ENCODE data around the gene TPH1.

The TPH1 gene

DNA sequence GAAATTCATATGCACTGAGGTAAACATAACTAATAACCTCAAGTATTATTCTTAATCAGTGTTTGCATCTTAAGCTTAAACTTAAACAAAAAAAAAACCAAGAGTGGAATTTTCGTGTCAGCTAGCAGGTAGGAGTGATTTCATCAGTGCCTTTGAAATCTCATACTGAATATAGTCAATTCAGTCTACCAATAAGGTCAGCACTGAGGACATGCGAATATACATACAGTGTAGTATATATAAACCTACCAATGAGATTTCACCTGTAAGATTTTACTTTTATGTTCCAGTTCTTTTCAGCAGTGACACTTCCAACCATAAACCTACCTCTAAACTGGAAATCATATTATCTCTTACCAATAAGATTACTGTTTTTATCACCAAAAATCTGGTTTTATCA is 32.8 kb upstream of the TPH1 start:
- ChIA-PET CTCF (interaction anchor here (1.0 kb wide), 1 partner anchor 15 kb away, joined by 3 read pairs; no protein-coding TSS in a partner anchor), POLR2A (no interaction called here)
- Histone ChIP-seq H3K27ac (ENCODE audit: insufficient read depth in 1 of 2, low read depth in 1 of 2, low read length in 2 of 2, poor library complexity in 1 of 2, severe bottlenecking in 2 of 2) (no peak overlapping the region), H3K4me1 (ENCODE audit: control extremely low read depth in 1 of 4, control insufficient read depth in 4 of 4, insufficient read depth in 4 of 4, low read length in 3 of 4) (no peaks in the 10 kb centered on the region), H3K4me3 (ENCODE audit: control insufficient read depth in 1 of 7, extremely low read depth in 1 of 7, insufficient read depth in 4 of 7, low read depth in 2 of 7, low read length in 6 of 7) (no peak overlapping the region), H3K27me3 (replicated peaks in 2 of 5; ENCODE audit: control insufficient read depth in 4 of 5, insufficient read depth in 5 of 5, low read length in 4 of 5) (no peaks in the 10 kb centered on the region), H3K9me3 (ENCODE audit: control extremely low read depth in 1 of 5, control insufficient read depth in 4 of 5, insufficient read depth in 2 of 5, low read depth in 1 of 5, low read length in 4 of 5) (no peaks in the 10 kb centered on the region), H3K36me3 (ENCODE audit: control insufficient read depth in 4 of 4, insufficient read depth in 4 of 4, low read length in 3 of 4) (peaks cover 12 to 33% (median 18%) of the 10 kb centered on the region in 4 experiments)
- no peak for DNase-seq
- WGBS (ENCODE audit: insufficient coverage), result no CpG with 5 or more reads among the region's 2 CpGs

DNA sequence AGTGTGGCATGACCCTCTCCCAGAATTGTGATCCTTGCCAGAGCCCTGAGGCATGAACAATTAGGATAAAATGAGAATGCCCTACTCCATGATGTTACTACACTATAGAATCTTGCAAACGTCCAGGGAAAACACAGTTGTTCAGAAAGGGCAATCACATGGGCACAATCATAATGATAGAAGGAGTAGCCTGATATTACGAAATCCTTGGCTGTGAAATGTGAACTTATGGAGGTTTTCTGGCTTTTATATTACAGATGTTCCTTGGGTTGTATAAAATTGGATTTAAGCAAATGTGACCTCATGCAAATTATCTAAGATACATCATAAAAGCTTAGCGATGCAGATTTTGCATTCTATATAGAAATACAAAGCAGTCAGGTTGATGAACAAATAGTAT is 29.4 kb upstream of the TPH1 start:
- H3K36me3 ChIP-seq (ENCODE audit: control insufficient read depth in 4 of 4, insufficient read depth in 4 of 4, low read length in 3 of 4), result peaks cover 5 to 14% (median 7%) of the 10 kb centered on the region in 4 experiments
- no CpG with 5 or more reads among the region's 3 CpGs for WGBS (ENCODE audit: insufficient coverage)
- no peak overlapping the region for H3K4me3 ChIP-seq (ENCODE audit: control insufficient read depth in 1 of 7, extremely low read depth in 1 of 7, insufficient read depth in 4 of 7, low read depth in 2 of 7, low read length in 6 of 7)
- H3K9me3 ChIP-seq (ENCODE audit: control extremely low read depth in 1 of 5, control insufficient read depth in 4 of 5, insufficient read depth in 2 of 5, low read depth in 1 of 5, low read length in 4 of 5), result no peaks in the 10 kb centered on the region
- no peak overlapping the region for H3K27ac ChIP-seq (ENCODE audit: insufficient read depth in 1 of 2, low read depth in 1 of 2, low read length in 2 of 2, poor library complexity in 1 of 2, severe bottlenecking in 2 of 2)
- ChIA-PET POLR2A (no interaction called here), CTCF (interaction anchor here (1.6 kb wide), 1 partner anchor 96 kb away, joined by 3 read pairs; no protein-coding TSS in a partner anchor)
- no peak for DNase-seq
- no peaks in the 10 kb centered on the region for H3K27me3 ChIP-seq (replicated peaks in 2 of 5; ENCODE audit: control insufficient read depth in 4 of 5, insufficient read depth in 5 of 5, low read length in 4 of 5)
- H3K4me1 ChIP-seq (ENCODE audit: control extremely low read depth in 1 of 4, control insufficient read depth in 4 of 4, insufficient read depth in 4 of 4, low read length in 3 of 4), result no peaks in the 10 kb centered on the region

DNA sequence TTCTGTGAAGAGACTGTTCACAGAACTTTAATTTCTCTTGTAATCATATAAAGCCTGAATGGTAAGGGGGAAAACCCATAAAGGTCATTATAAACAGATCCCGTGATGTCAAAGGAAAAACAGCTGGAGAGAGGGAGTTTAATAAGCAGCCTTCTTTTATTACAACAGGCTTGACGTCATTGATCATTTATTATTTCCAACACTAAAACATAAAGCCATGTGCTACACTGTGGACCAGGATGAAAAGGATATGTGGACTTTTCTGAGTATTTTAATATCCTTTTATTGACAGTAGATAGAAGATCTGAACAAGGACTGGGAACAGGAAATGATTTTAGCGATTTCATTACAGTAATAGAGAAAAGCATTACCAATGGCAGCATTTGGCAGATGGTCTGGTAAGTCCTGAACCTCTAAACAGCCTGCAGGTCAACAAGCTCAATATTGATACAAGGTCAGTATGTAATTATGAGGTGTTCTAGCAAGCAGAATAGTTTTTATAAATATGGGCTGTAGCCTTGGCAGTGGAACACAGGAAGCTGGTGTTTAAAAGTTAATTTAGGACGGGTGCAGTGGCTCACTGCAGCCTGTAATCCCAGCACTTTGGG is 25.1 kb upstream of the TPH1 start:
- WGBS (ENCODE audit: insufficient coverage), result 100% methylated on average over 1 of the region's 4 CpGs
- H3K9me3 ChIP-seq (ENCODE audit: control extremely low read depth in 1 of 5, control insufficient read depth in 4 of 5, insufficient read depth in 2 of 5, low read depth in 1 of 5, low read length in 4 of 5), result no peaks in the 10 kb centered on the region
- no peak for DNase-seq
- ChIA-PET POLR2A (interaction anchor here (0.9 kb wide), 1 partner anchor 9 kb away, joined by 3 read pairs; no protein-coding TSS in a partner anchor), CTCF (interaction anchor here (0.7 kb wide), 1 partner anchor 31 kb away, joined by 3 read pairs; no protein-coding TSS in a partner anchor)
- no peak overlapping the region for H3K27ac ChIP-seq (ENCODE audit: insufficient read depth in 1 of 2, low read depth in 1 of 2, low read length in 2 of 2, poor library complexity in 1 of 2, severe bottlenecking in 2 of 2)
- H3K27me3 ChIP-seq (replicated peaks in 2 of 5; ENCODE audit: control insufficient read depth in 4 of 5, insufficient read depth in 5 of 5, low read length in 4 of 5), result no peaks in the 10 kb centered on the region
- no peaks in the 10 kb centered on the region for H3K4me1 ChIP-seq (ENCODE audit: control extremely low read depth in 1 of 4, control insufficient read depth in 4 of 4, insufficient read depth in 4 of 4, low read length in 3 of 4)
- no peak overlapping the region for H3K4me3 ChIP-seq (ENCODE audit: control insufficient read depth in 1 of 7, extremely low read depth in 1 of 7, insufficient read depth in 4 of 7, low read depth in 2 of 7, low read length in 6 of 7)
- peaks cover 0 to 3% (median under 1%) of the 10 kb centered on the region in 4 experiments for H3K36me3 ChIP-seq (ENCODE audit: control insufficient read depth in 4 of 4, insufficient read depth in 4 of 4, low read length in 3 of 4)

DNA sequence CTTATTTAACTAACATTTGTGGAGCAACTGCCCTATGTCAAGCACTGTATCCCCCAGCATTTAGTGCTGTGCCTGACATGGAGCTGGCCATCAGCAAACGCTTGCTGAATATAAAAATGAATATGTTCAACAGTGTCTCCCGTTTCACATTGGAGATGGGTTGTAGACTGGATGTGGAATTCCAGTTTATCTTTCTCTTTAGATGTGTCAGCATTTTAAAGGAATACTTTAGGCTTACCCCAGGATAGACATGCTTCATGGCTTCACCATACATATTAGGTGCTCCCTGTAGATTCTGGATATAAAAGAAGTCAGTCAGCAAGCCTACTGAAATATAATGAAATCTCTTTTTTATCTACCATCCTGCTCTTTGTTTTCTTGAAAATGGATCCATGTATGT is 21.3 kb upstream of the TPH1 start:
- Histone ChIP-seq H3K27me3 (replicated peaks in 2 of 5; ENCODE audit: control insufficient read depth in 4 of 5, insufficient read depth in 5 of 5, low read length in 4 of 5) (no peaks in the 10 kb centered on the region), H3K4me1 (ENCODE audit: control extremely low read depth in 1 of 4, control insufficient read depth in 4 of 4, insufficient read depth in 4 of 4, low read length in 3 of 4) (no peaks in the 10 kb centered on the region), H3K36me3 (ENCODE audit: control insufficient read depth in 4 of 4, insufficient read depth in 4 of 4, low read length in 3 of 4) (no peaks in the 10 kb centered on the region), H3K9me3 (ENCODE audit: control extremely low read depth in 1 of 5, control insufficient read depth in 4 of 5, insufficient read depth in 2 of 5, low read depth in 1 of 5, low read length in 4 of 5) (no peaks in the 10 kb centered on the region), H3K4me3 (ENCODE audit: control insufficient read depth in 1 of 7, extremely low read depth in 1 of 7, insufficient read depth in 4 of 7, low read depth in 2 of 7, low read length in 6 of 7) (no peak overlapping the region), H3K27ac (ENCODE audit: insufficient read depth in 1 of 2, low read depth in 1 of 2, low read length in 2 of 2, poor library complexity in 1 of 2, severe bottlenecking in 2 of 2) (no peak overlapping the region)
- ChIA-PET POLR2A (no interaction called here), CTCF (no interaction called here)
- WGBS (ENCODE audit: insufficient coverage), result 94% methylated on average over 2 of the region's 2 CpGs
- no peak for DNase-seq

DNA sequence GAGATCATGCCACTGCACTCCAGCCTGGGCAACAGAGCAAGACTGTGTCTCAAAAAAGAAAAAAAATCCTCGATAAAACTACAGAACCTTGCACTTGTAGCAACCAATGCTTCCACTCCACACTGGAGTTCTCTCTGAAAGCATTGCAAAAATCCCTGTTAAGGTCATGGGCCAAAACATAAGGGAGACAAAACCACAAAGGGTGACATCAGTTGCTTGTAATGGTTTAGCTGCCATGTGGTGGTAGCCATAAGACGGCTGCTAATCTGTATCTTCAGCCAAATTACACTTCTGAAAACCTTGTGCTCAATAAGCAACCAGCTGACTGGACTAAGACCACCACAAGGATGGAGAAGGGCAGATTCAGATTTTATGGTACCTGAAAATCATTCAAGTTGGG is 20.6 kb upstream of the TPH1 start:
- Histone ChIP-seq H3K4me3 (ENCODE audit: control insufficient read depth in 1 of 7, extremely low read depth in 1 of 7, insufficient read depth in 4 of 7, low read depth in 2 of 7, low read length in 6 of 7) (no peak overlapping the region), H3K27me3 (replicated peaks in 2 of 5; ENCODE audit: control insufficient read depth in 4 of 5, insufficient read depth in 5 of 5, low read length in 4 of 5) (no peaks in the 10 kb centered on the region), H3K9me3 (ENCODE audit: control extremely low read depth in 1 of 5, control insufficient read depth in 4 of 5, insufficient read depth in 2 of 5, low read depth in 1 of 5, low read length in 4 of 5) (no peaks in the 10 kb centered on the region), H3K36me3 (ENCODE audit: control insufficient read depth in 4 of 4, insufficient read depth in 4 of 4, low read length in 3 of 4) (no peaks in the 10 kb centered on the region), H3K27ac (ENCODE audit: insufficient read depth in 1 of 2, low read depth in 1 of 2, low read length in 2 of 2, poor library complexity in 1 of 2, severe bottlenecking in 2 of 2) (no peak overlapping the region), H3K4me1 (ENCODE audit: control extremely low read depth in 1 of 4, control insufficient read depth in 4 of 4, insufficient read depth in 4 of 4, low read length in 3 of 4) (no peaks in the 10 kb centered on the region)
- CTCF ChIA-PET, result no interaction called here
- DNase-seq, result no peak
- POLR2A ChIA-PET, result interaction anchor here (0.6 kb wide), 1 partner anchor 184 kb away, joined by 6 read pairs; no protein-coding TSS in a partner anchor
- WGBS (ENCODE audit: insufficient coverage), result 100% methylated on average over 1 of the region's 2 CpGs

DNA sequence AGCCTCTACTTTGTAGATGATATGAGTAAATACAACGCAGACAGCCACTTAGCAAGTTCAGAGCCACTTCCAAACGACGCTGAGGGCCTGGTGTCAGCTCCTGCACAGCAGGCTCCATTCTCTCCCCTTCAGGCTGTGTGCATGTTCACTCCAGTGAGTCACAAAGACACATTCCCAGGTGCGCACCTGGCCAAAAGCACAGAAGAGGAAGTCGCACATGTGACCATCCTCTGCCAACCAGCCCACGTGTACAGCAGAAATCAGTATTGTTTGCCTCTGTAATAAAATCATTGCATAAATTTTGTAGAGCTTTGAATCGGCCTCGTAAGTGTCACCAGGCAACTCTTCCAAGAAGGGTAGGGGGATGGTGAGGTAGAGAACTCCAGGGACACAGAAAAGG is 19.5 kb upstream of the TPH1 start:
- WGBS (ENCODE audit: insufficient coverage), result 88% methylated on average over 7 of the region's 8 CpGs
- CTCF ChIA-PET, result no interaction called here

DNA sequence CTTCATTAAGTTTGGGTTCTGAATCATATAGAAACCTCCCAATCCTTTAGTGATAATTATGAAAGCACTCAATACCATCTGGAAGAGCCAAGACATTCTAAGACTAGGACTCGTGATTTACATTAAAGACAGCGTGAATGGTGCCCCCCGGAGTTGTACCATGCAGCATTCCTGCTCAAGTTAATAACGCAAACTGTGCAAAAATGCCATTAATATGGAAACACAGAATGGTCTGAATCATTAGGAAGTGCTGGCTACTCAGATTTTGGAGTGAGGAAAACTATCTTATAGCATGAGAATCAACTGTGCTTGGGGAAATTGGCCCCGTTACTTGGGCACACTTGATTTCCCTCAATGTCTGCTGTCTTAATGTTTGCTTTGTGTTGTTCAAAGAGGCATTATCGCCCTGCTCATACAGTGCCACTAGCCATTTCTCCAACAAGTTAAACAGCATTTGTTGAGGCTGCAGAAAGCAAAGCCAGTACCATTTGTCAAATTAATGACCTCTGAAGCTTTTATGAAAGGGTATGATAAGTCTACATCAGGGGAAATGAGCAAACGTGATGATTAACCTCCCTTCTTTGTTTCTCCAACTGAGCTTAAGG is 18.5 kb upstream of the TPH1 start:
- no peaks in the 10 kb centered on the region for H3K4me1 ChIP-seq (ENCODE audit: control extremely low read depth in 1 of 4, control insufficient read depth in 4 of 4, insufficient read depth in 4 of 4, low read length in 3 of 4)
- POLR2A ChIA-PET, result no interaction called here
- no peaks in the 10 kb centered on the region for H3K27me3 ChIP-seq (replicated peaks in 2 of 5; ENCODE audit: control insufficient read depth in 4 of 5, insufficient read depth in 5 of 5, low read length in 4 of 5)
- H3K4me3 ChIP-seq (ENCODE audit: control insufficient read depth in 1 of 7, extremely low read depth in 1 of 7, insufficient read depth in 4 of 7, low read depth in 2 of 7, low read length in 6 of 7), result no peak overlapping the region
- H3K36me3 ChIP-seq (ENCODE audit: control insufficient read depth in 4 of 4, insufficient read depth in 4 of 4, low read length in 3 of 4), result no peaks in the 10 kb centered on the region
- no peak overlapping the region for H3K27ac ChIP-seq (ENCODE audit: insufficient read depth in 1 of 2, low read depth in 1 of 2, low read length in 2 of 2, poor library complexity in 1 of 2, severe bottlenecking in 2 of 2)
- no peak for DNase-seq
- WGBS (ENCODE audit: insufficient coverage), result 95% methylated on average over 5 of the region's 7 CpGs
- H3K9me3 ChIP-seq (ENCODE audit: control extremely low read depth in 1 of 5, control insufficient read depth in 4 of 5, insufficient read depth in 2 of 5, low read depth in 1 of 5, low read length in 4 of 5), result no peaks in the 10 kb centered on the region
- CTCF ChIA-PET, result no interaction called here

More for the DNA sequence above, 19.5 kb upstream of the TPH1 start:
- no peak overlapping the region for H3K4me3 ChIP-seq (ENCODE audit: control insufficient read depth in 1 of 7, extremely low read depth in 1 of 7, insufficient read depth in 4 of 7, low read depth in 2 of 7, low read length in 6 of 7)
- no peaks in the 10 kb centered on the region for H3K36me3 ChIP-seq (ENCODE audit: control insufficient read depth in 4 of 4, insufficient read depth in 4 of 4, low read length in 3 of 4)
- POLR2A ChIA-PET, result no interaction called here
- no peaks in the 10 kb centered on the region for H3K27me3 ChIP-seq (replicated peaks in 2 of 5; ENCODE audit: control insufficient read depth in 4 of 5, insufficient read depth in 5 of 5, low read length in 4 of 5)
- H3K4me1 ChIP-seq (ENCODE audit: control extremely low read depth in 1 of 4, control insufficient read depth in 4 of 4, insufficient read depth in 4 of 4, low read length in 3 of 4), result no peaks in the 10 kb centered on the region
- DNase-seq, result no peak
- no peak overlapping the region for H3K27ac ChIP-seq (ENCODE audit: insufficient read depth in 1 of 2, low read depth in 1 of 2, low read length in 2 of 2, poor library complexity in 1 of 2, severe bottlenecking in 2 of 2)
- no peaks in the 10 kb centered on the region for H3K9me3 ChIP-seq (ENCODE audit: control extremely low read depth in 1 of 5, control insufficient read depth in 4 of 5, insufficient read depth in 2 of 5, low read depth in 1 of 5, low read length in 4 of 5)
